Esophagus squamous epithelium (tissue), 4 donors: Measurements from ENCODE around the gene NDST1.

Experiments used
- POLR2A ChIP-seq, 4 donors: fragments of 450-650 bp; IDR thresholded peaks; one replicate each; pipeline ENCODE4 v1.6.1; 2017; ENCODE audit warnings: antibody characterized with exemption in 4 of 4, mild to moderate bottlenecking in 4 of 4, moderate library complexity in 3 of 4
- TF ChIP-seq, protein P1 (sequence below), 6 experiments: fragments of 450-650 bp in 4 of 6; fragments of 200-600 bp in 2 of 6; sonication (generic) in 2 of 6; IDR thresholded peaks; one replicate each; pipeline ENCODE4 v1.5.1; 2016 to 2019; ENCODE audit warnings: antibody characterized with exemption in 6 of 6, mild to moderate bottlenecking in 4 of 6, moderate library complexity in 4 of 6

DNA sequence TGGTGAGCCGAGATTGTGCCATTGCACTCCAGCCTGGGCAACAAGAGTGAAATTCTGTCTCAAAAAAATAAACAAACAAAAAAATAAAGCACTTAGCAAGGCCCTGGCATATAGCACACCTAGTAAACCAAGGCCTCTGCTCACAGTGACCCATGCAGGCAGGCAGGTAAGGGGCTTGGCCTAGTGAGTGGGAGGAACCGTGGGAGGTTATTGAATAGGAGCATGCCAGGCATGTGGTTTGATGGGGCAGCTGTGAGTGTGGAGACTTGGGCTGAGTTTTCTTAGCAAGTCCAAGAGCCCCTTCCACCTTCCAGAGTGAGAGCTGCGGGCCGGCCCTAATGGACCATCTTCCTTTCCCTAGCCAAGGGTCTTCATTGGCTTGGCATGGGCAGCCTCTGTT is 4.5 kb upstream of the NDST1 start:
- TF ChIP-seq, protein P1, sequence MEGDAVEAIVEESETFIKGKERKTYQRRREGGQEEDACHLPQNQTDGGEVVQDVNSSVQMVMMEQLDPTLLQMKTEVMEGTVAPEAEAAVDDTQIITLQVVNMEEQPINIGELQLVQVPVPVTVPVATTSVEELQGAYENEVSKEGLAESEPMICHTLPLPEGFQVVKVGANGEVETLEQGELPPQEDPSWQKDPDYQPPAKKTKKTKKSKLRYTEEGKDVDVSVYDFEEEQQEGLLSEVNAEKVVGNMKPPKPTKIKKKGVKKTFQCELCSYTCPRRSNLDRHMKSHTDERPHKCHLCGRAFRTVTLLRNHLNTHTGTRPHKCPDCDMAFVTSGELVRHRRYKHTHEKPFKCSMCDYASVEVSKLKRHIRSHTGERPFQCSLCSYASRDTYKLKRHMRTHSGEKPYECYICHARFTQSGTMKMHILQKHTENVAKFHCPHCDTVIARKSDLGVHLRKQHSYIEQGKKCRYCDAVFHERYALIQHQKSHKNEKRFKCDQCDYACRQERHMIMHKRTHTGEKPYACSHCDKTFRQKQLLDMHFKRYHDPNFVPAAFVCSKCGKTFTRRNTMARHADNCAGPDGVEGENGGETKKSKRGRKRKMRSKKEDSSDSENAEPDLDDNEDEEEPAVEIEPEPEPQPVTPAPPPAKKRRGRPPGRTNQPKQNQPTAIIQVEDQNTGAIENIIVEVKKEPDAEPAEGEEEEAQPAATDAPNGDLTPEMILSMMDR (IDR thresholded peaks at IDR 0.05): no peak
- no peak for TF ChIP-seq POLR2A (IDR thresholded peaks at IDR 0.05)
